Measurements from ENCODE around the gene TNFRSF14.

GRCh38 chr1:2509589-2509988, 46.6 kb upstream of the TNFRSF14 start:
- TF ChIP-seq SP1 (IDR thresholded peaks at IDR 0.05) (no peak), FOXM1 (IDR thresholded peaks at IDR 0.05; ENCODE audit: borderline replicate concordance) (no peak), ELF4 (IDR thresholded peaks at IDR 0.05) (no peak), BHLHE40 (IDR thresholded peaks at IDR 0.05; ENCODE audit: borderline replicate concordance) (no peak), ZNF384 (IDR thresholded peaks at IDR 0.05) (no peak), TARDBP (IDR thresholded peaks at IDR 0.05) (no peak), FOXK2 (IDR thresholded peaks at IDR 0.05) (no peak), HDGF (IDR thresholded peaks at IDR 0.05; ENCODE audit: borderline replicate concordance) (no peak), PKNOX1 (IDR thresholded peaks at IDR 0.05) (no peak)
